GM20431 (cell line): Measurements from ENCODE around the gene CYP39A1.

Source experiments
- in situ Hi-C: fragments of 300-500 bp; cut with MseI, MboI; formaldehyde crosslinking; loops from one replicate; pipeline ENCODE4 v1.15.0; 2020; ENCODE audit warnings: low sequenced_read_pairs; ENCODE audit not compliant: unreplicated experiment

Gene CYP39A1

DNA sequence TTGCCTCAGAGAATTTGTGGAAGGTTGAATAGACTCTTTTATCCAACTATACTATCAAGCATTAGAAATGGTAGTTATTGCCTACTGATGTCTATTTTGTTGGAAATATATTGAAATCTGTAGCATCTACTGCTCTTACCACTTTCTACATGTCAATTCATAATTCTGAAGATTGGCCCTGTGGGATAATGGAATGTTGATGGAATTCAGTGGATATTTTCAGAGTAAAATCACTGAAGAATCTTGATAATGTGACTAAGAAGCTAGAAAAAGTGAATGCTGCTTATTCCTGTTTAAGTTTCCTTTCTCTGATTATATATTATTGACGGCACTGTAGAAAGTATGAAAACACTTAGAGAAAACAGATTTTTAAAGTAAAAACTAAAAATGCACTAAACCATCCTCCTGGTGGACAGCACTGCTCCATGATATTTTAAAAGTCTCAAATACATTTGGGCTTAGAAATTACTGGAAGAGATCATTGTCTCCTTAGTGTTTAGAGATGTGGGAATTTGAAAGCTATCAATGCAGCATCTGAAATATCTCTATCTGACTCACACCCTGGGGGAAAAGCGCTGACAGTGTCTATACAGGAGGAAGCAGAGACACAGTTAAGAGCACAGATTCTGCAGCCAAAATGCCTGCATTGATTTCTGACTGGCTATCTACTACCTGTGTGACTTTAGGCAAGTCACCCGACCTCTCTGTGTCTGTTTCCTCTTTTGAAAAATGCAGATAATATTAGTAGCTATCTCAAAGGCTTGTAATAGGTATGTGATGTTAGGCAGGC lies 123.5 kb downstream of the CYP39A1 start:
- in situ Hi-C loops = no loop called here

- in situ Hi-C loops = no loop called here
Observed at GRCh38 chr6:46526607-46527006, 126.0 kb downstream of the CYP39A1 start.

- in situ Hi-C loops = no loop called here
Observed at GRCh38 chr6:46525583-46525982, 127.0 kb downstream of the CYP39A1 start.

- in situ Hi-C loops = no loop called here
Observed at GRCh38 chr6:46521464-46521971, 131.1 kb downstream of the CYP39A1 start.

DNA sequence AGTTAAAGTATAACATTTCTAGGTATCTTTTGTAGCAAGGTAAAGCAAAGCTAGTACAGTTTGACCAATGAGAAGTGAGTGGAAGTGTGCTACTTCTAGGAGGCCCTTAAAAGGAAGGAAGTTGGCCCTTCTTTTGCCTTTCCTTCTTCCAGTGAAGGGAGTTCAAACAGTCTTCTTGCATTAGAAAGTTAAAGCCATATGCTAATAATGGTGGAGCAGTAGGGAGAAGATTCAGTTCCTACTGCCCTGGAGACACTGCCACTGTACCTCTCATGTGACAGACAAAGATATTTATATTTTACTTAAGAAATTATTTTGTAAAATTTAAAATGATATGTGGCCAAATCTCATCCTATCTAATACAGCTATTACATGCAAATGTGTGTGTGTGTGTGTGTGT lies 135.4 kb downstream of the CYP39A1 start:
- in situ Hi-C loops = no loop called here

DNA sequence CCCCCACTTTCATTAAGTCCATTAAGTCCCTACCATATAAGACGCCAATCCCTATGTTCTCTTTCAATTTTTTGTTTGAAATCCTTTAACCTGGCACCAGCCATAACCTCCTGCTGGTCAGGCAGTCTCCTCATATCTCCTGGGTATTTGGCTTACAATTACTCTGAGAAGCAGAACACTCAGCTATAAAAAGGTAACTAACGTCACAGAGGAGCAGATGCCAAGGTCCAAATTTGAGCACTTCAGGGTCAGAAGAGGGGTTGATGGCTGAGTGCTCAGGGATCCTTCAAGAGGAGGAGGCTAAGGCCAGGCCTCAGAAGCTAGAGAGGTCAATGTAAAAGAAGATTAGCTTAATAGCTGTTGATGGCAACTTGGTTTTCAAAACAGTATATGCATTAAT lies 139.1 kb downstream of the CYP39A1 start:
- in situ Hi-C loops = no loop called here

GRCh38 chr6:46511320-46511719 lies 141.3 kb downstream of the CYP39A1 start:
- in situ Hi-C loops = no loop called here

DNA sequence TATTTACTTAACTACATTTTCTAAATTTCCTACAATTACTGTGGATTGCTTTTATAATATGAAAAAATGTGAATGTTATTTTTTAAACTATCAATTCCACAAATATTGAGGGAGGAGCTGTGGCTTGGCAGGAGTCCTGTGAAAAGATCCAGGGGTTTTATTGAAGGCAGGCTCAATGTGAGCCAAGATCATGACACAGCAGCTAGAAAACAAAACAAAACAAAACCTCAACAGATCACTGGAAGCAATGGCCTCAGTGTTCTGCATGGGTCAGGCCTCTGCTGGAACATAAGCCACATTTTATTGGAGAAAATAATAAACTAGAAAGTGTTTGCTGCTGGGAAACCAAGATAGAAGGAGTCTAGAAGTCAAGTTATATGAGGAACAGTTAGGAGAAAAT lies 142.0 kb downstream of the CYP39A1 start:
- in situ Hi-C loops = no loop called here

- in situ Hi-C loops = no loop called here
Observed at GRCh38 chr6:46509981-46510510, 142.6 kb downstream of the CYP39A1 start.

DNA sequence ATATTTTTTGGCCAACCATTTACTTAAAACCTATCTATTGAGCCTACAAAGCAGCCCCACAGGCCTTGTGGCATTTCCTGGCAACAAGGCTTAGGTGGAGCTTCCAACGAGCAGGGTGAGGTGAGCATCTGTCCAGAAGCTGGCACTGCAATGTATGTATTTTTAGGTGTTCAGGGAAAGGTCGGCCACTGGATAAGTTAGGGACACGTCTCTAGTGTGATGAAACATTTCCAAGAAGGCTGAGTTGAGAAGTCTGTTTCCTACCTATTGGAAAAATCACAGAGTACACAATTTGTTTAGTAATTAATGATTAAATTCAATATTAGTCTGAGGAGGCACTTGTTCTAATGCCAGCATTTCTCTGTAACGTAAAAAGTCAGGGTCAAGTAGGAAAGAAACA lies 143.6 kb downstream of the CYP39A1 start:
- in situ Hi-C loops = no loop called here

- in situ Hi-C loops = no loop called here
Observed at GRCh38 chr6:46507426-46507825, 145.2 kb downstream of the CYP39A1 start.

DNA sequence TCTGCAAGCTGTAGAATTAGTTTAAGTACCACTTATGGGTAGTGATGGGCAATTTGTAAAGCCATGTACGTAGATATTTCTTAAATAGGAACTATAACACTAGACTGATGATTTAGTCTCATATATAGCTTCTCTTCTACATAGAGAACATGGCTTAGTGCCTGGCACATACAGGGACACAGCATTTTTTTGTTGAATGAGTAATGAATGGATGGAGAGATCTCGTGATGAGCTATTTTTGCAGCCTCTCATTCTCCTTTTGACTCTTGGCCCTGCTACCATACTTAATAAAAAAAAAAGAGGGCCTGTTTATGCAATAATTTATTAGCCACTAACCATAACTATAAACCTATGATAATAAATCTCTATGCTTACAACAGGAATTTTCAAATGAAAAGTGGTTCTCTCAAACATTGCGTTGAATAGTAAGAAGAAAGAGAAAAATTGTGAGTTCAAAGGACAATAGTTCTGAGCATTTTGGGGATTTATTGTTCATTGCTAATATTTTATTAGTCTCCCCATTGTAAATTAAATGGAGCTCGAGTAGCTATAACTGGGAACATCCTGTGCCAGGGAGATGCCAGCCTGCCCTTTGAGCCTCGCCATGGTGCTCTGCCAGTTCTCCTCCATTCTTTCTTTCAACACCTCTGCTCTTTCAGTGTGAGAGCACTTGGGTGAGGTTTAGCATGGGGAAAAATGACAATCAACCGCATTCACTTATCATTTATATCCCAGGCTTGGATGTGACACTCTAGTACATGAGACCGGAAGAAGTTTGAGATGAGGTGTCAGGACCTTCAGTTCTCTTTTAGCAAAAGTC lies 146.7 kb downstream of the CYP39A1 start:
- in situ Hi-C loops = no loop called here

DNA sequence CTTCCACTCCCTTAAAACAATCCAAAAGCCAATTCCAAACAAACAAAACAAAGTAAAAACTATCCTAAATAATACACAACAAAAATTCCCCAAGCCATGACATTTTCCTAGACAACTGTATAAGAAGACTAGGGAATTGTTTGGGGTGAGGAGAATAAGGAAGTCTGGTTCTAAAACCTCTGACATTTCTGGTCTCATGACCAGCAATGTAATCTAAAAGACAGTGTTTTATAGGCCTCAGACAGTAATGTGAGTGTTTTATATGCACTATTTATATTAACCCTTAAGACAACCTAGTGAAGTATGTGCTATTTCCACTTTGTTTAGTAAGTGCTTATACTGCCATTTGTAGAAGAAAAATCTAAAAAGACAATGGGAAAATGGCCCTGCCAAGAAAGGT lies 148.4 kb downstream of the CYP39A1 start:
- in situ Hi-C loops = no loop called here

DNA sequence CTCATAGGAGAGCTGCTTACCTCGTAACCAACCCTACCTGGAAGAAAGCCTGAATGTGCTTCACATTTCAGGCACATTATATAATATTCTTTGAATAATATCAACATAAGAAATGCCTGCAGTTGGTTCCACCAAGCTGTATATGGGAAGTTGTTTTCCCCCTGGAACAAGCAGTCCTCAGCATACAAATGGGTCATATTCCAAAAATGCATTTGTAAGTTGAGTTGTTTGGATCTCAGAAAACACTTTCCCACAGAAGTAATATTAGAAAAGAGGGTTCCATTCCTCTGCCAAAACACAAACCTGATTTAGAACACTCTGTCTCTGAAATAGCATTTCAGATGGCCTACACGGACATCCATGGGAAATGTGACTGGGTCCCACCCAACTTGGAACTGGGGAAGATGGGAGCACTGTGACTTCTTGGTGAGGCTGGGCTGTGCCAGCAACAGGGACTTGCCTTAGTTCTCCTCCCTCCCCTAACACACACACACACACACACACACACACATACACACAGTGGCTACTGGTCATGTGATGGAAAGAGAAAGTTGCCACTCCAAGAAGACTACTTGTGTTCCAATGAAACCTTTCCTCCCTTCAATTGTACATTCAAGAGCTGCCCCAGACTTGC lies 150.0 kb downstream of the CYP39A1 start:
- in situ Hi-C loops = no loop called here

- in situ Hi-C loops = no loop called here
Observed at GRCh38 chr6:46501136-46502089, 151.2 kb downstream of the CYP39A1 start.

GRCh38 chr6:46500382-46500781 lies 152.2 kb downstream of the CYP39A1 start:
- in situ Hi-C loops = no loop called here
